Neural progenitor cell (in vitro differentiated cells): ENCODE results near the gene CFAP61. TPM values are rescaled to one million over a fixed set of nuclear protein-coding genes. Genes with fewer than 3 reads are reported as not detected.

Source experiments
- DNase-seq: peaks from one replicate; pipeline ENCODE4 v3.0.0-alpha.2; 2016; ENCODE audit warnings: low spot score
- H2AFZ ChIP-seq: fragments of 200-600 bp; sonication (generic); replicated peaks from 2 replicates; pipeline ENCODE4 v1.6.1; 2016; ENCODE audit warnings: antibody characterized with exemption
- H3F3A ChIP-seq: fragments of 200-600 bp; sonication (generic); 2 replicates; pipeline ENCODE4 v1.6.1; 2016; ENCODE audit warnings: antibody characterized with exemption, low read depth
- H3K27ac ChIP-seq: fragments of 200-600 bp; sonication (generic); 2 replicates; pipeline ENCODE4 v1.5.1; 2016; ENCODE audit warnings: mild to moderate bottlenecking
- H3K27me3 ChIP-seq: fragments of 200-600 bp; sonication (generic); 2 replicates; pipeline ENCODE4 v1.6.1; 2016; ENCODE audit warnings: mild to moderate bottlenecking, moderate library complexity
- H3K36me3 ChIP-seq: fragments of 200-600 bp; sonication (generic); 2 replicates; pipeline ENCODE4 v1.5.1; 2016
- H3K4me1 ChIP-seq: fragments of 200-600 bp; sonication (generic); 2 replicates; pipeline ENCODE4 v1.6.1; 2016; ENCODE audit warnings: mixed run types
- H3K4me2 ChIP-seq: fragments of 200-600 bp; sonication (generic); 2 replicates; pipeline ENCODE4 v1.6.1; 2016
- H3K4me3 ChIP-seq: fragments of 200-600 bp; sonication (generic); 2 replicates; pipeline ENCODE4 v1.5.1; 2016
- H3K79me2 ChIP-seq: fragments of 200-600 bp; sonication (generic); 2 replicates; pipeline ENCODE4 v1.6.1; 2016; ENCODE audit warnings: low read depth
- H3K9ac ChIP-seq: fragments of 200-600 bp; sonication (generic); 2 replicates; pipeline ENCODE4 v1.6.1; 2016
- H3K9me3 ChIP-seq: fragments of 200-600 bp; sonication (generic); 2 replicates; pipeline ENCODE4 v1.5.1; 2016; ENCODE audit warnings: low read depth
- H4K20me1 ChIP-seq: fragments of 200-600 bp; sonication (generic); 2 replicates; pipeline ENCODE4 v1.6.1; 2016; ENCODE audit warnings: low read depth
- H3K27ac Mint-ChIP-seq: 3 replicates; pipeline ENCODE4 v1.8.0; 2021; ENCODE audit warnings: mixed read lengths
- H3K27me3 Mint-ChIP-seq: 2 replicates; pipeline ENCODE4 v1.8.0; 2022; ENCODE audit warnings: low read depth, mild to moderate bottlenecking, inconsistent platforms, moderate library complexity, mixed read lengths; ENCODE audit not compliant: insufficient read depth
- H3K36me3 Mint-ChIP-seq: 3 replicates; pipeline ENCODE4 v1.8.0; 2021; ENCODE audit warnings: mixed read lengths
- H3K4me1 Mint-ChIP-seq: 3 replicates; pipeline ENCODE4 v1.8.0; 2021; ENCODE audit warnings: mixed read lengths
- H3K4me3 Mint-ChIP-seq: 3 replicates; pipeline ENCODE4 v1.8.0; 2021; ENCODE audit warnings: mild to moderate bottlenecking, moderate library complexity, mixed read lengths
- H3K9me3 Mint-ChIP-seq: 3 replicates; pipeline ENCODE4 v1.8.0; 2020; ENCODE audit warnings: mixed read lengths
- CTCF ChIP-seq: fragments of 200-600 bp; sonication (generic); IDR thresholded peaks from 2 replicates; pipeline ENCODE4 v1.5.1; 2017; ENCODE audit warnings: antibody characterized with exemption, mild to moderate bottlenecking
- EZH2 ChIP-seq: fragments of 200-600 bp; sonication (generic); IDR thresholded peaks from 2 replicates; pipeline ENCODE4 v1.6.1; 2017; ENCODE audit warnings: antibody characterized with exemption, mild to moderate bottlenecking, moderate library complexity
- EZH2phosphoT487 ChIP-seq: fragments of 200-600 bp; sonication (generic); IDR thresholded peaks from 2 replicates; pipeline ENCODE4 v1.6.1; 2017; ENCODE audit warnings: antibody characterized with exemption
- total RNA-seq: library from RNA; depleted of rRNA; stranded (reverse); fragments of >200 nt; gene quantifications from 2 replicates; pipeline ENCODE4 v1.2.3, GENCODE V29; 2015; ENCODE audit warnings: low replicate concordance

CFAP61 gene
- total RNA-seq, 1 donor from 2014 or later, result not detected

GRCh38 chr20:20184706-20185105, 132.4 kb downstream of the CFAP61 start:
- H4K20me1 ChIP-seq, result no peaks in the 10 kb centered on the region
- H3K27ac Mint-ChIP-seq, result no peak overlapping the region
- no peak overlapping the region for H3K9ac ChIP-seq
- DNase-seq, result no peak
- no peak overlapping the region for H3K4me3 ChIP-seq
- no peaks in the 10 kb centered on the region for H3K36me3 Mint-ChIP-seq
- no peak overlapping the region for H3K4me2 ChIP-seq
- H3K4me3 Mint-ChIP-seq, result no peak overlapping the region
- no peaks in the 10 kb centered on the region for H3K4me1 Mint-ChIP-seq
- no peak for TF ChIP-seq EZH2
- no peak for TF ChIP-seq EZH2phosphoT487
- TF ChIP-seq CTCF, result no peak
- no peaks in the 10 kb centered on the region for H3K36me3 ChIP-seq
- no peaks in the 10 kb centered on the region for H3K9me3 ChIP-seq
- H3K79me2 ChIP-seq, result no peaks in the 10 kb centered on the region
- peaks cover 3% of the 10 kb centered on the region for H3K27me3 Mint-ChIP-seq
- H2AFZ ChIP-seq, result no peak overlapping the region
- H3K9me3 Mint-ChIP-seq, result no peaks in the 10 kb centered on the region
- no peaks in the 10 kb centered on the region for H3K27me3 ChIP-seq
- no peak overlapping the region for H3K27ac ChIP-seq
- H3K4me1 ChIP-seq, result no peaks in the 10 kb centered on the region
- no peaks in the 10 kb centered on the region for H3F3A ChIP-seq

- H3K4me3 ChIP-seq, result no peak overlapping the region
- H3K27me3 Mint-ChIP-seq, result peaks cover 5% of the 10 kb centered on the region
Measured at GRCh38 chr20:20188647-20189046, 136.3 kb downstream of the CFAP61 start.

DNA sequence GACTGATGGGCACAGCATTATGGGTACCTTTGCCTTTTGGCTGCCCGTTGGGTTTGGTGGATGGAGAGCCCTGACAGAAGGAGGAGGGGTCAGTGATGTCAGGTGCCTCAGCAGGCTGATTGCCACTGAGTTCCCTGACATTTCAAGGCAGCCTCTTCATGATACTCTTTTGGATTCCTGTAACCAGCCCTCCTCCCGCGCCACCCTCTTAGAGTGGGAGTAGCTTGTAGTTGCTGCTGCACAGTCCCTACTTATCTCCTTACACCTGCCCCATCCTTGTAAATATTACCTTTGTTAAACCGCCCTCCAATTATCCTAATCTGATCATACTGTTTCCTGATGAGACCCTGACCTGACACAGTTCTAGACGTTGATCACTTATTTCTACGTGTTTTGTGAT, 140.0 kb downstream of the CFAP61 start:
- H3K4me1 ChIP-seq, result no peaks in the 10 kb centered on the region
- no peaks in the 10 kb centered on the region for H3K36me3 Mint-ChIP-seq
- no peak overlapping the region for H3K4me3 ChIP-seq
- H3K4me2 ChIP-seq, result no peak overlapping the region
- no peaks in the 10 kb centered on the region for H3K4me1 Mint-ChIP-seq
- no peaks in the 10 kb centered on the region for H3K9me3 Mint-ChIP-seq
- H3K27me3 ChIP-seq, result no peaks in the 10 kb centered on the region
- no peak overlapping the region for H3K4me3 Mint-ChIP-seq
- no peaks in the 10 kb centered on the region for H3K79me2 ChIP-seq
- H3K9me3 ChIP-seq, result no peaks in the 10 kb centered on the region
- H3K27ac Mint-ChIP-seq, result no peak overlapping the region
- H3K9ac ChIP-seq, result no peak overlapping the region
- H3F3A ChIP-seq, result no peaks in the 10 kb centered on the region
- TF ChIP-seq CTCF, result no peak
- TF ChIP-seq EZH2, result no peak
- no peak for TF ChIP-seq EZH2phosphoT487
- no peak overlapping the region for H3K27ac ChIP-seq
- no peak for DNase-seq
- H4K20me1 ChIP-seq, result no peaks in the 10 kb centered on the region
- no peak overlapping the region for H2AFZ ChIP-seq
- H3K27me3 Mint-ChIP-seq, result peaks cover 6% of the 10 kb centered on the region
- H3K36me3 ChIP-seq, result no peaks in the 10 kb centered on the region

More at GRCh38 chr20:20188647-20189046, 136.3 kb downstream of the CFAP61 start:
- H3K4me3 Mint-ChIP-seq, result no peak overlapping the region
- Histone ChIP-seq H3K4me2 (no peak overlapping the region), H3K9ac (no peak overlapping the region), H3K4me1 (no peaks in the 10 kb centered on the region), H3K36me3 (no peaks in the 10 kb centered on the region), H4K20me1 (no peaks in the 10 kb centered on the region), H2AFZ (no peak overlapping the region), H3K27me3 (no peaks in the 10 kb centered on the region), H3F3A (no peaks in the 10 kb centered on the region), H3K9me3 (no peaks in the 10 kb centered on the region), H3K79me2 (no peaks in the 10 kb centered on the region), H3K27ac (no peak overlapping the region)
- DNase-seq, result no peak
- no peak overlapping the region for H3K27ac Mint-ChIP-seq
- no peaks in the 10 kb centered on the region for H3K4me1 Mint-ChIP-seq
- no peak for TF ChIP-seq EZH2phosphoT487
- no peak for TF ChIP-seq CTCF
- no peak for TF ChIP-seq EZH2
- no peaks in the 10 kb centered on the region for H3K36me3 Mint-ChIP-seq
- H3K9me3 Mint-ChIP-seq, result no peaks in the 10 kb centered on the region
